Adrenal gland (tissue), 12 donors: ENCODE results near the gene IPCEF1. TPM values are rescaled to one million over a fixed set of nuclear protein-coding genes. Genes with fewer than 3 reads are reported as not detected.

Experiments used
- DNase-seq, 7 donors: peaks; one replicate each; pipeline ENCODE4 v3.0.0-alpha.2; 2019 to 2020
- H3K27ac ChIP-seq, 5 donors: fragments of 200-600 bp; sonication (generic) in 4 of 5; 1 replicate in 3 of 5; 2 replicates in 2 of 5; pipeline versions ENCODE4 v1.5.1 to v1.8.0; 2016 to 2020; ENCODE audit warnings: mild to moderate bottlenecking in 1 of 5
- H3K27me3 ChIP-seq: fragments of 200-600 bp; 2 replicates; pipeline ENCODE4 v1.8.0; 2021
- H3K36me3 ChIP-seq, 2 donors: fragments of 200-600 bp; replicated peaks in 1 of 2; 1 replicate in 1 of 2; 2 replicates in 1 of 2; pipeline versions ENCODE4 v1.5.1 to v1.8.0; 2018 to 2022
- H3K4me1 ChIP-seq, 2 donors: fragments of 200-600 bp; replicated peaks in 1 of 2; 1 replicate in 1 of 2; 2 replicates in 1 of 2; pipeline versions ENCODE4 v1.5.1 to v1.8.0; 2018 to 2021
- H3K4me3 ChIP-seq, 4 donors: fragments of 200-600 bp; sonication (generic) in 3 of 4; one replicate each; pipeline ENCODE4 v1.5.1; 2016 to 2018
- H3K9me3 ChIP-seq, 3 donors: fragments of 200-600 bp; sonication (generic) in 1 of 3; replicated peaks in 1 of 3; 1 replicate in 2 of 3; 2 replicates in 1 of 3; pipeline versions ENCODE4 v1.5.1 to v1.8.0; 2016 to 2021
- CTCF ChIP-seq, 6 experiments: fragments of 450-650 bp in 4 of 6; fragments of 200-600 bp in 2 of 6; sonication (generic) in 1 of 6; IDR thresholded peaks; 1 replicate in 5 of 6; 2 replicates in 1 of 6; pipeline versions ENCODE4 v1.5.1 to v1.8.0; 2016 to 2021; ENCODE audit warnings: antibody characterized with exemption in 6 of 6, mild to moderate bottlenecking in 2 of 6, moderate library complexity in 1 of 6
- POLR2A ChIP-seq, 2 donors: fragments of 450-650 bp; IDR thresholded peaks; one replicate each; pipeline ENCODE4 v1.6.1; 2017; ENCODE audit warnings: antibody characterized with exemption in 2 of 2, mild to moderate bottlenecking in 2 of 2, moderate library complexity in 1 of 2
- WGBS, 4 donors: extraction: QIAGEN DNeasy Blood & Tissue Kit in 2 of 4; methylation state at CpG; one replicate each; pipeline versions ENCODE4 v1.1.5 to v1.1.7; 2013 to 2017; 5-methylcytosine and 5-hydroxymethylcytosine counted together
- intact Hi-C, 2 donors: fragments of 100-400 bp; cut with DNase I; formaldehyde crosslinking; loops; one replicate each; pipeline versions ENCODE4 v1.14.1 to v1.15.0; 2022 to 2023
- polyA plus RNA-seq, 3 donors: library from polyadenylated mRNA; stranded (reverse); fragments of 200-250 nt in 2 of 3; fragments of 350-450 nt in 1 of 3; fragmentation: Illumina TruSeq in 1 of 3; extraction: RNeasy Lipid Tissue Mini Kit (QIAGEN cat#74804) in 1 of 3; gene quantifications; one replicate each; pipeline ENCODE4 v1.2.3, GENCODE V29; 2013 to 2014
- total RNA-seq, 9 donors: library from RNA; depleted of rRNA in 4 of 9; stranded (reverse); fragments of >200 nt in 4 of 9; fragments of 120-200 nt in 1 of 9; fragmentation: NEBNext Ultra II Directional in 1 of 9; extraction: Animal tissue kit (Norgen Biotek cat#: 25700) in 1 of 9; gene quantifications; one replicate each; pipeline versions ENCODE4 v1.1.0 to v1.2.4, GENCODE V29; 2013 to 2023
- donor health status: healthy with polysubstance abuse.
- donor health status: Bipolar disorder and iron deficiency.
- donor health status: DM: yes; HTN: yes; CAD: no.
- donor health status: DM: no; HTN: no; CAD: no.
- donor health status: DM: no; HTN: no; CAD: no.
- donor health status: DM: yes; HTN: yes; CAD: no.

Gene IPCEF1
- total and polyA plus RNA-seq, 12 donors = 0.07 to 1.2 (median 0.72) TPM; not detected in 1

- Histone ChIP-seq H3K36me3 (no peaks in the 10 kb centered on the region), H3K27ac (no peak overlapping the region), H3K4me1 (no peaks in the 10 kb centered on the region), H3K4me3 (no peak overlapping the region), H3K27me3 (no peaks in the 10 kb centered on the region), H3K9me3 (no peaks in the 10 kb centered on the region)
- intact Hi-C loops = no loop called here
- DNase-seq = no peak
- no peak for TF ChIP-seq POLR2A (IDR thresholded peaks at IDR 0.05)
- TF ChIP-seq CTCF (IDR thresholded peaks at IDR 0.05) = no peak
- WGBS, 4 donors = 83 to 87% (median 85%) methylated on average over 8 of the region's 8 CpGs
Measured at GRCh38 chr6:154134471-154135147, 222.0 kb downstream of the IPCEF1 start.

- H3K4me1 ChIP-seq = no peaks in the 10 kb centered on the region
- H3K36me3 ChIP-seq = no peaks in the 10 kb centered on the region
- no peak overlapping the region for H3K4me3 ChIP-seq
- TF ChIP-seq CTCF (IDR thresholded peaks at IDR 0.05) (no peak), POLR2A (IDR thresholded peaks at IDR 0.05) (no peak)
- no peak overlapping the region for H3K27ac ChIP-seq
- peak in 1 of 7 donors; percentile 57 for DNase-seq
- no peaks in the 10 kb centered on the region for H3K27me3 ChIP-seq
- no peaks in the 10 kb centered on the region for H3K9me3 ChIP-seq
- intact Hi-C loops = no loop called here
- WGBS, 4 donors = 43 to 66% (median 55%) methylated on average over 2 of the region's 2 CpGs
Measured at GRCh38 chr6:154127657-154128056, 228.9 kb downstream of the IPCEF1 start.

- no peaks in the 10 kb centered on the region for H3K36me3 ChIP-seq
- H3K9me3 ChIP-seq = no peaks in the 10 kb centered on the region
- intact Hi-C loops = no loop called here
- H3K27ac ChIP-seq = no peak overlapping the region
- TF ChIP-seq CTCF (IDR thresholded peaks at IDR 0.05) (no peak), POLR2A (IDR thresholded peaks at IDR 0.05) (no peak)
- H3K27me3 ChIP-seq = no peaks in the 10 kb centered on the region
- no peak overlapping the region for H3K4me3 ChIP-seq
- no peaks in the 10 kb centered on the region for H3K4me1 ChIP-seq
- no peak for DNase-seq
- 71 to 98% (median 82%) methylated on average over 2 of the region's 2 CpGs for WGBS, 4 donors
Measured at GRCh38 chr6:154125421-154125820, 231.2 kb downstream of the IPCEF1 start.

- WGBS, 4 donors = 66 to 70% (median 69%) methylated on average over 8 of the region's 8 CpGs
- no peak for DNase-seq
- Histone ChIP-seq H3K4me1 (no peaks in the 10 kb centered on the region), H3K27ac (no peak overlapping the region), H3K9me3 (no peaks in the 10 kb centered on the region), H3K4me3 (no peak overlapping the region), H3K36me3 (no peaks in the 10 kb centered on the region), H3K27me3 (no peaks in the 10 kb centered on the region)
- TF ChIP-seq POLR2A (IDR thresholded peaks at IDR 0.05) = no peak
- TF ChIP-seq CTCF (IDR thresholded peaks at IDR 0.05) = no peak
- intact Hi-C loops = no loop called here
Measured at GRCh38 chr6:154123155-154123956, 233.2 kb downstream of the IPCEF1 start.
